PC-9 (cell line): ENCODE data around the gene SOX1. TPM values are rescaled to one million over a fixed set of nuclear protein-coding genes. Genes with fewer than 3 reads are reported as not detected.

Experiments
- BruUV-seq: library from RNA; stranded (reverse); fragments of 400-500 nt; replicated peaks from 2 replicates; lab custom pipeline; 2021; lab: Mats Ljungman, UMichigan
- CTCF ChIA-PET: fragments of 300-600 bp; sonication (Branson Sonifier 250); formaldehyde crosslinking; loops from one replicate; lab custom pipeline; 2022; ENCODE audit warnings: antibody characterized with exemption; lab: Charles Lee
- POLR2A ChIA-PET: fragments of 300-600 bp; sonication (Branson Sonifier 250); formaldehyde crosslinking; loops from one replicate; lab custom pipeline; 2022; ENCODE audit warnings: antibody characterized with exemption; ENCODE audit not compliant: unreplicated experiment; lab: Charles Lee
- DNase-seq, 2 experiments: peaks; one replicate each; pipeline versions ENCODE4 v3.0.0 to v3.0.0-alpha.2; 2015 to 2022; ENCODE audit warnings: mixed read lengths in 1 of 2
- H2AFZ ChIP-seq: fragments of 200-600 bp; sonication (generic); 2 replicates; pipeline ENCODE4 v1.8.1; 2017; ENCODE audit warnings: antibody characterized with exemption
- H3F3A ChIP-seq: fragments of 200-600 bp; sonication (generic); 2 replicates; pipeline ENCODE4 v1.8.1; 2017; ENCODE audit warnings: antibody characterized with exemption, mild to moderate bottlenecking, low read depth; ENCODE audit not compliant: insufficient read depth
- H3K27ac ChIP-seq: fragments of 200-600 bp; sonication (generic); 2 replicates; pipeline ENCODE4 v1.6.1; 2016; ENCODE audit warnings: mixed run types
- H3K27me3 ChIP-seq: fragments of 200-600 bp; sonication (generic); 2 replicates; pipeline ENCODE4 v1.6.1; 2016; ENCODE audit warnings: low read depth, mixed run types; ENCODE audit not compliant: insufficient read depth
- H3K36me3 ChIP-seq: fragments of 200-600 bp; sonication (generic); 2 replicates; pipeline ENCODE4 v1.6.1; 2016; ENCODE audit warnings: low read depth, mixed run types
- H3K4me1 ChIP-seq: fragments of 200-600 bp; sonication (generic); replicated peaks from 2 replicates; pipeline ENCODE4 v1.6.1; 2016; ENCODE audit warnings: mixed run types; ENCODE audit not compliant: insufficient read depth
- H3K4me2 ChIP-seq: fragments of 200-600 bp; sonication (generic); 2 replicates; pipeline ENCODE4 v1.6.1; 2017; ENCODE audit warnings: mixed run types
- H3K4me3 ChIP-seq: fragments of 200-600 bp; sonication (generic); 2 replicates; pipeline ENCODE4 v1.6.1; 2016; ENCODE audit warnings: mixed run types
- H3K79me2 ChIP-seq: fragments of 200-600 bp; sonication (generic); 2 replicates; pipeline ENCODE4 v1.6.1; 2017; ENCODE audit warnings: low read depth, mixed run types
- H3K9me2 ChIP-seq: fragments of 200-600 bp; sonication (generic); 2 replicates; pipeline ENCODE4 v1.8.1; 2017; ENCODE audit warnings: mild to moderate bottlenecking; ENCODE audit not compliant: insufficient read depth
- H3K9me3 ChIP-seq: fragments of 200-600 bp; sonication (generic); 2 replicates; pipeline ENCODE4 v1.8.1; 2016; ENCODE audit warnings: low read depth; ENCODE audit not compliant: insufficient read depth
- H4K20me1 ChIP-seq: fragments of 200-600 bp; sonication (generic); 2 replicates; pipeline ENCODE4 v1.8.1; 2017; ENCODE audit not compliant: insufficient read depth
- CTCF ChIP-seq: fragments of 200-600 bp; sonication (generic); conservative IDR thresholded peaks from 2 replicates; pipeline ENCODE4 v1.6.1; 2017; ENCODE audit warnings: mixed run types, antibody characterized with exemption, mild to moderate bottlenecking, moderate library complexity
- EZH2 ChIP-seq: fragments of 200-600 bp; sonication (generic); IDR thresholded peaks from 2 replicates; pipeline ENCODE4 v1.8.0; 2017; ENCODE audit warnings: antibody characterized with exemption, low read depth
- intact Hi-C: fragments of 100-400 bp; cut with micrococcal nuclease; formaldehyde crosslinking; loops from one replicate; pipeline ENCODE4 v1.10.0; 2022; ENCODE audit not compliant: unreplicated experiment
- total RNA-seq: library from RNA; stranded (reverse); gene quantifications from 2 replicates; pipeline ENCODE4 v1.2.3, GENCODE V29; 2021

Gene SOX1
- total RNA-seq, 1 experiment from 2014 or later = not detected

- Histone ChIP-seq H3K9me2 (no peaks in the 10 kb centered on the region), H3K79me2 (no peaks in the 10 kb centered on the region), H3K4me1 (no peaks in the 10 kb centered on the region), H3K36me3 (no peaks in the 10 kb centered on the region), H3F3A (no peaks in the 10 kb centered on the region), H3K4me3 (no peak overlapping the region), H3K27ac (no peak overlapping the region), H4K20me1 (no peaks in the 10 kb centered on the region), H3K4me2 (no peak overlapping the region), H2AFZ (no peak overlapping the region), H3K9me3 (no peaks in the 10 kb centered on the region), H3K27me3 (peaks cover 67% of the 10 kb centered on the region)
- no peak for DNase-seq
- ChIA-PET POLR2A (no interaction called here), CTCF (no interaction called here)
- TF ChIP-seq EZH2 (no peak), CTCF (no peak)
- BruUV-seq = no TSS peak
- intact Hi-C loops = no loop called here
Observed at GRCh38 chr13:112057736-112058518, 9.0 kb upstream of the SOX1 start.

GRCh38 chr13:112058519-112058873 lies 8.5 kb upstream of the SOX1 start:
- CTCF ChIA-PET = no interaction called here
- BruUV-seq = no TSS peak
- Histone ChIP-seq H3K27me3 (peaks cover 67% of the 10 kb centered on the region), H4K20me1 (no peaks in the 10 kb centered on the region), H3K79me2 (no peaks in the 10 kb centered on the region), H3K9me3 (no peaks in the 10 kb centered on the region), H3K4me3 (no peak overlapping the region), H3K4me2 (no peak overlapping the region), H3K9me2 (no peaks in the 10 kb centered on the region), H3K36me3 (no peaks in the 10 kb centered on the region), H3K4me1 (no peaks in the 10 kb centered on the region), H3F3A (no peaks in the 10 kb centered on the region), H2AFZ (no peak overlapping the region), H3K27ac (no peak overlapping the region)
- intact Hi-C loops = no loop called here
- TF ChIP-seq CTCF (no peak), EZH2 (no peak)
- DNase-seq = no peak
- POLR2A ChIA-PET = no interaction called here

DNA sequence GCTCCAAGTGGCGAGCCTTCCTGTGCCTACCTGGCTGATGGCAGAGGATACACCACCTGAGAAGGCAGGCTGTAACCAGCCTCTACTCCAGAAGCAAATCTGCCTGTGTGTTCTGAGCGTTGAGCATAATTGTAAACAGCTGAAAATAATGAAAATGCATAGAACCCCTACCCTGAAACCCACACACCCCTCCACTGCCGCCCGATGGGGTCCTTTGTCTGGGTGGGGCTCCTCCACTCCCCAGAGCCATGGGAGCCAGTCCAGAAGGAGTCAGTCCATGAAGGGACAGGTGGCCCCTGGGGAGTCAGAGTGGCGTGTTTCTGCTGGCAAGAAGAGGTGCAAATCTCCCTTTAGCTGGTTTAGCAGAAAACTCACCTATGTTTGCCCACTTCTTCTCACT lies 8.0 kb upstream of the SOX1 start:
- peaks cover 67% of the 10 kb centered on the region for H3K27me3 ChIP-seq

More for the DNA sequence above, 8.0 kb upstream of the SOX1 start:
- ChIA-PET CTCF (no interaction called here), POLR2A (no interaction called here)
- Histone ChIP-seq H3K36me3 (no peaks in the 10 kb centered on the region), H3K79me2 (no peaks in the 10 kb centered on the region), H3K9me2 (no peaks in the 10 kb centered on the region), H3F3A (no peaks in the 10 kb centered on the region), H2AFZ (no peak overlapping the region), H3K4me1 (no peaks in the 10 kb centered on the region), H3K4me2 (no peak overlapping the region), H3K4me3 (no peak overlapping the region), H3K9me3 (no peaks in the 10 kb centered on the region), H4K20me1 (no peaks in the 10 kb centered on the region), H3K27ac (no peak overlapping the region)
- no peak for DNase-seq
- intact Hi-C loops = no loop called here
- TF ChIP-seq EZH2 = no peak
- TF ChIP-seq CTCF = no peak
- BruUV-seq = no TSS peak
